HepG2 (cell line): ENCODE results near the gene FLOT2. TPM values are rescaled to one million over a fixed set of nuclear protein-coding genes. Genes with fewer than 3 reads are reported as not detected.

Experiments
- CBFB ChIP-seq: sonication (generic); formaldehyde crosslinking; IDR thresholded peaks from 2 replicates; pipeline ENCODE4 v1.4.0; 2020; ENCODE audit warnings: missing genetic modification reagents
- CEBPG ChIP-seq: IDR thresholded peaks from 2 replicates; pipeline ENCODE4 v1.6.1; 2016
- ELF3 ChIP-seq: IDR thresholded peaks from 2 replicates; pipeline ENCODE4 v1.6.1; 2016; ENCODE audit warnings: missing genetic modification reagents, missing compliant biosample characterization
- HBP1 ChIP-seq: IDR thresholded peaks from 2 replicates; pipeline ENCODE4 v1.6.1; 2016; ENCODE audit warnings: low read depth, control low read depth
- MIER2 ChIP-seq: IDR thresholded peaks from 2 replicates; pipeline ENCODE4 v1.6.1; 2016; ENCODE audit warnings: missing biosample characterization, missing genetic modification reagents
- MZF1 ChIP-seq: sonication (generic); formaldehyde crosslinking; IDR thresholded peaks from 2 replicates; pipeline ENCODE4 v1.8.1; 2023; ENCODE audit warnings: mild to moderate bottlenecking, missing genetic modification reagents, borderline replicate concordance
- NCOA2 ChIP-seq: sonication (generic); formaldehyde crosslinking; IDR thresholded peaks from 2 replicates; pipeline ENCODE4 v1.8.0; 2022; ENCODE audit warnings: inconsistent platforms
- NFE2 ChIP-seq: sonication (generic); formaldehyde crosslinking; IDR thresholded peaks from 2 replicates; pipeline ENCODE4 v1.4.0; 2020; ENCODE audit warnings: missing genetic modification reagents
- NFRKB ChIP-seq: fragments of 450-650 bp; IDR thresholded peaks from 2 replicates; pipeline ENCODE4 v1.6.1; 2017
- POLR2G ChIP-seq: fragments of 200-400 bp; formaldehyde crosslinking; IDR thresholded peaks from 2 replicates; pipeline ENCODE4 v1.6.1; 2018; ENCODE audit warnings: mild to moderate bottlenecking, low read depth, low read length, moderate library complexity
- RORA ChIP-seq: sonication (generic); formaldehyde crosslinking; IDR thresholded peaks from 2 replicates; pipeline ENCODE4 v1.5.0; 2020; ENCODE audit warnings: mild to moderate bottlenecking, missing genetic modification reagents, moderate library complexity
- SALL1 ChIP-seq: sonication (generic); formaldehyde crosslinking; IDR thresholded peaks from 2 replicates; pipeline ENCODE4 v1.8.0; 2022; ENCODE audit warnings: mild to moderate bottlenecking, missing genetic modification reagents
- SOX13 ChIP-seq, 3 experiments: fragments of 450-650 bp in 1 of 3; sonication (generic) in 1 of 3; formaldehyde crosslinking in 1 of 3; IDR thresholded peaks in 2 of 3; conservative IDR thresholded peaks in 1 of 3; 2 replicates each; pipeline versions ENCODE4 v1.5.0 to v1.6.1; 2016 to 2020; ENCODE audit warnings: antibody characterized with exemption in 1 of 3, mild to moderate bottlenecking in 1 of 3, missing compliant biosample characterization in 1 of 3, missing genetic modification reagents in 1 of 3, moderate library complexity in 1 of 3
- THRA ChIP-seq: sonication (generic); formaldehyde crosslinking; IDR thresholded peaks from 2 replicates; pipeline ENCODE4 v1.4.0; 2020; ENCODE audit warnings: missing genetic modification reagents, borderline replicate concordance
- TOPORS ChIP-seq: sonication (generic); formaldehyde crosslinking; IDR thresholded peaks from 2 replicates; pipeline ENCODE4 v1.8.0; 2023; ENCODE audit warnings: mild to moderate bottlenecking, missing genetic modification reagents
- XBP1 ChIP-seq: sonication (generic); formaldehyde crosslinking; IDR thresholded peaks from 2 replicates; pipeline ENCODE4 v1.5.0; 2020; ENCODE audit warnings: missing genetic modification reagents
- ZFAT ChIP-seq: sonication (generic); formaldehyde crosslinking; conservative IDR thresholded peaks from 2 replicates; pipeline ENCODE4 v1.8.1; 2023; ENCODE audit warnings: missing genetic modification reagents, inconsistent platforms
- ZGPAT ChIP-seq: IDR thresholded peaks from 2 replicates; pipeline ENCODE4 v1.6.1; 2016; ENCODE audit warnings: mild to moderate bottlenecking
- ZNF550 ChIP-seq: sonication (generic); formaldehyde crosslinking; IDR thresholded peaks from 2 replicates; pipeline ENCODE4 v1.4.0; 2020; ENCODE audit warnings: mild to moderate bottlenecking, missing genetic modification reagents, borderline replicate concordance
- ZNF564 ChIP-seq: sonication (generic); formaldehyde crosslinking; IDR thresholded peaks from 2 replicates; pipeline ENCODE4 v1.8.1; 2023; ENCODE audit warnings: mild to moderate bottlenecking, missing genetic modification reagents
- ZNF605 ChIP-seq: sonication (generic); formaldehyde crosslinking; IDR thresholded peaks from 2 replicates; pipeline ENCODE4 v1.8.0; 2022; ENCODE audit warnings: mild to moderate bottlenecking, missing genetic modification reagents
- ZNF782 ChIP-seq: sonication (generic); formaldehyde crosslinking; IDR thresholded peaks from 2 replicates; pipeline ENCODE4 v1.4.0; 2020; ENCODE audit warnings: missing genetic modification reagents, mild to moderate bottlenecking, borderline replicate concordance
- ZSCAN31 ChIP-seq: sonication (generic); formaldehyde crosslinking; IDR thresholded peaks from 2 replicates; pipeline ENCODE4 v1.5.0; 2020; ENCODE audit warnings: low read depth, mild to moderate bottlenecking, missing genetic modification reagents
- ZSCAN9 ChIP-seq: IDR thresholded peaks from 2 replicates; pipeline ENCODE4 v1.6.1; 2016; ENCODE audit warnings: borderline replicate concordance
- polyA plus RNA-seq, 8 experiments: library from polyadenylated mRNA; depleted of rRNA in 3 of 8; stranded (reverse) in 7 of 8; unstranded in 1 of 8; fragments of >200 nt; fragmentation: Illumina TruSeq in 4 of 8; extraction: Trizol in 4 of 8; gene quantifications; 2 replicates each; pipeline versions ENCODE4 v1.2.1 to v1.2.3, GENCODE V29; 2011 to 2016; ENCODE audit warnings: low read depth in 4 of 8, missing spikeins in 1 of 8, mixed read lengths in 1 of 8; ENCODE audit not compliant: insufficient read depth in 1 of 8
- total RNA-seq, 5 experiments: library from RNA; depleted of rRNA; stranded (reverse); fragments of >200 nt; fragmentation: Illumina TruSeq; extraction: Trizol; gene quantifications; 2 replicates each; pipeline ENCODE4 v1.2.3, GENCODE V29; 2016; ENCODE audit warnings: low read depth in 1 of 5

FLOT2 gene
- total and polyA plus RNA-seq, 2 of the 13 experiments (the other 11 are each of a cell fraction or from before 2014, with no cell fraction given): 54.3 to 54.5 TPM

- TF ChIP-seq THRA (CRISPR knock-in tag) (peak; percentile 71; the same call in 1 of the 2 replicates), SOX13 (IDR thresholded peaks at IDR 0.05) (0 out of 2 replicates have a peak, but pooled peaks have one; percentile 16), SOX13 (CRISPR knock-in tag; conservative IDR thresholded peaks at IDR 0.05 in 1 of 2, IDR thresholded peaks at IDR 0.05 in 1 of 2) (peak in 1 of 2 experiments; percentile 64; a peak in 1 of 4 replicates), NFE2 (CRISPR knock-in tag) (no peak), HBP1 (CRISPR knock-in tag) (peak; percentile 53), TOPORS (CRISPR knock-in tag) (peak; percentile 95), ZNF550 (CRISPR knock-in tag) (no peak), ZNF782 (CRISPR knock-in tag) (0 out of 2 replicates have a peak, but pooled peaks have one; percentile 21), CBFB (CRISPR knock-in tag) (peak; percentile 80; the same call in 1 of the 2 replicates), ZNF564 (CRISPR knock-in tag) (no peak; the same call in 1 of the 2 replicates), NFRKB (no peak), MZF1 (no peak), ZSCAN31 (peak; percentile 92), RORA (CRISPR knock-in tag) (no peak), ELF3 (CRISPR knock-in tag) (peak; percentile 79), ZSCAN9 (CRISPR knock-in tag) (0 out of 2 replicates have a peak, but pooled peaks have one; percentile 58), SALL1 (CRISPR knock-in tag) (peak; percentile 91), NCOA2 (CRISPR knock-in tag) (peak; percentile 43; the same call in 1 of the 2 replicates), ZNF605 (CRISPR knock-in tag) (no peak), POLR2G (peak; percentile 66; the same call in 1 of the 2 replicates), MIER2 (CRISPR knock-in tag) (no peak), XBP1 (no peak), CEBPG (peak; percentile 37), ZFAT (CRISPR knock-in tag) (no peak), ZGPAT (CRISPR knock-in tag) (peak; percentile 73; the same call in 1 of the 2 replicates)
Observed at GRCh38 chr17:28902819-28903545, 5.4 kb upstream of the FLOT2 start, which contains the start of gene DHRS13 (continued).
